GM12891 (cell line): ENCODE data around the gene INAFM2.

Source experiments
- POLR2A ChIP-seq: IDR thresholded peaks from 2 replicates; pipeline ENCODE4 v1.6.1; 2011; ENCODE audit warnings: low read depth, low read length, control low read depth
- POLR2AphosphoS5 ChIP-seq: IDR thresholded peaks from 2 replicates; pipeline ENCODE4 v1.6.1; 2011; ENCODE audit warnings: low read depth, low read length, control low read depth
- POU2F2 ChIP-seq: IDR thresholded peaks from 2 replicates; pipeline ENCODE4 v1.6.1; 2011; ENCODE audit warnings: low read depth, mild to moderate bottlenecking, control low read depth, low read length, moderate library complexity
- SPI1 ChIP-seq: IDR thresholded peaks from 2 replicates; pipeline ENCODE4 v1.6.1; 2011; ENCODE audit warnings: low read depth, low read length, control low read depth
- TAF1 ChIP-seq: IDR thresholded peaks from 2 replicates; pipeline ENCODE4 v1.6.1; 2011; ENCODE audit warnings: low read depth, low read length, control low read depth

GRCh38 chr15:40276927-40277326 is 46.6 kb upstream of the INAFM2 start:
- no peak for TF ChIP-seq TAF1
- TF ChIP-seq SPI1, result no peak
- no peak for TF ChIP-seq POLR2AphosphoS5
- no peak for TF ChIP-seq POLR2A
- TF ChIP-seq POU2F2, result no peak
